ENCODE results near the gene NSD2.

Gene NSD2

GRCh38 chr4:1846580-1846979 lies 24.6 kb upstream of the NSD2 start:
- TF ChIP-seq CTCF (IDR thresholded peaks at IDR 0.05; ENCODE audit: unreplicated experiment in 3 of 3), result no peak
- Mint-ChIP-seq H3K27ac (no peak overlapping the region), H3K36me3 (ENCODE audit: low read depth) (peaks cover 27% of the 10 kb centered on the region), H3K9me3 (no peaks in the 10 kb centered on the region), H3K4me3 (no peak overlapping the region), H3K27me3 (ENCODE audit: low read depth) (peaks cover 3% of the 10 kb centered on the region), H3K4me1 (peaks cover 8% of the 10 kb centered on the region)

DNA sequence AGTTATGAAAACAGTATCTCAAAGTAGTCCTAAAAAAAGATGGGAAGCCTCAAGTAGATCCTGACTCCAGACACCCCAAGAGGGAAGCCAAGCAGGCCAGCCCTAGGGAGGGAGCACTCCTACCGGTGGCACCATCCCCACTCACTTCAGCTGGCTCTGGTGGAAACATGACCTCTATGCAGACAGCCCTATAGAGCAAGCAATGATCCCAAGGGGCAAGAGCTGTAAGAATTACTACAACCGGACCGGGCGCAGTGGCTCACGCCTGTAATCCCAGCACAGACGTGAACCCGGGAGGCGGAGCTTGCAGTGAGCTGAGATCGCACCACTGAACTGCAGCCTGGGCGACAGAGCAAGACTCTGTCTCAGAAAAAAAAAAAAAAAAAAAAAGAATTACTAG lies 20.9 kb upstream of the NSD2 start:
- H3K4me1 Mint-ChIP-seq, result peaks cover 14% of the 10 kb centered on the region
- H3K36me3 Mint-ChIP-seq (ENCODE audit: low read depth), result peaks cover 12% of the 10 kb centered on the region
- no peak overlapping the region for H3K4me3 Mint-ChIP-seq
- no peak for TF ChIP-seq CTCF (IDR thresholded peaks at IDR 0.05; ENCODE audit: unreplicated experiment in 3 of 3)
- H3K27ac Mint-ChIP-seq, result no peak overlapping the region
- no peaks in the 10 kb centered on the region for H3K9me3 Mint-ChIP-seq
- H3K27me3 Mint-ChIP-seq (ENCODE audit: low read depth), result no peaks in the 10 kb centered on the region

- peaks cover 12% of the 10 kb centered on the region for H3K36me3 Mint-ChIP-seq (ENCODE audit: low read depth)
- H3K4me3 Mint-ChIP-seq, result peak overlapping the region in 1 of 3 experiments; percentile 65
- no peak for TF ChIP-seq CTCF (IDR thresholded peaks at IDR 0.05; ENCODE audit: unreplicated experiment in 3 of 3)
- no peaks in the 10 kb centered on the region for H3K9me3 Mint-ChIP-seq
- peaks cover 14% of the 10 kb centered on the region for H3K4me1 Mint-ChIP-seq
- no peaks in the 10 kb centered on the region for H3K27me3 Mint-ChIP-seq (ENCODE audit: low read depth)
- H3K27ac Mint-ChIP-seq, result no peak overlapping the region
Observed at GRCh38 chr4:1851160-1851559, 20.0 kb upstream of the NSD2 start.

DNA sequence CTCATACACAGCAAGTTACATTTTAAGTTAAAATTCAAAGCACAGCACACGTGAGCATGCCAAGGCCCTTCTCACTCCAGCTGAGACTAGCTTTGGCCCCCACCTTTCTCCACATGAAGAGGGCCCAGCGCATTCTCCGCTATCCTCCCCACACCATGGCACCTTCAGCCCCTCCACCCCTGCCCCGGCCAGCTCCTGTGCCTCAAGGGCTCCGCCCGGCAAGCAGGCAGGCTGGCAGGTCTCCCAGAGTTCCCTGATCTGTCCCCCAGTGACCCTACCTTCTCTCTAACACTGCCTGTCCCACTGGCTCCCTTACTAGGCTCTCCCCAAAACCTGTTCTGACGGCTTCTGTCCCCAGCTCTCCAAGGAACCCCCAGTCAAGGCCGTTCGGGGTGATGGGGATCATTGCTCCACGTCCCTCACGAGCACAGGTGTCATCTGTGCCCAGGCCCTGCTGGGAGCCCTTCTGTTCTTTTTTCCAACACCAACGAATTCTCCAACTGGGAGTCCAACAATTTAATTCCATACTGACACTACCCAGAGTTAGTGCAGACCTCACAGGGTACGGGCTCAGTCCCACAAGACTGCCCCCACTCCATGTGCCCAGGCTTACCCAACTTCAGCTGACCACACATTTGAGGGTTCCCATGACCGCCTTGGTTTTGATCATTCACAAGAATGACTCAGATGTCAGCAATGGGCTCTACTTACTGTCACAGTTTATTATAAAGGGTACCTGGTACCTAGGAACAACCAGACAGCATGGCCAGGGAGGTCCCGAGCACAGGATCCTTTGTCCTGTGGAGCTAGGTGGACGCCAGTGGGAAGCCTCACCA lies 19.4 kb upstream of the NSD2 start:
- no peak for TF ChIP-seq CTCF (IDR thresholded peaks at IDR 0.05; ENCODE audit: unreplicated experiment in 3 of 3)
- Mint-ChIP-seq H3K4me1 (peaks cover 10% of the 10 kb centered on the region), H3K27ac (no peak overlapping the region), H3K36me3 (ENCODE audit: low read depth) (peaks cover 7% of the 10 kb centered on the region), H3K27me3 (ENCODE audit: low read depth) (no peaks in the 10 kb centered on the region), H3K9me3 (no peaks in the 10 kb centered on the region), H3K4me3 (peak overlapping the region in 1 of 3 experiments; percentile 65)

DNA sequence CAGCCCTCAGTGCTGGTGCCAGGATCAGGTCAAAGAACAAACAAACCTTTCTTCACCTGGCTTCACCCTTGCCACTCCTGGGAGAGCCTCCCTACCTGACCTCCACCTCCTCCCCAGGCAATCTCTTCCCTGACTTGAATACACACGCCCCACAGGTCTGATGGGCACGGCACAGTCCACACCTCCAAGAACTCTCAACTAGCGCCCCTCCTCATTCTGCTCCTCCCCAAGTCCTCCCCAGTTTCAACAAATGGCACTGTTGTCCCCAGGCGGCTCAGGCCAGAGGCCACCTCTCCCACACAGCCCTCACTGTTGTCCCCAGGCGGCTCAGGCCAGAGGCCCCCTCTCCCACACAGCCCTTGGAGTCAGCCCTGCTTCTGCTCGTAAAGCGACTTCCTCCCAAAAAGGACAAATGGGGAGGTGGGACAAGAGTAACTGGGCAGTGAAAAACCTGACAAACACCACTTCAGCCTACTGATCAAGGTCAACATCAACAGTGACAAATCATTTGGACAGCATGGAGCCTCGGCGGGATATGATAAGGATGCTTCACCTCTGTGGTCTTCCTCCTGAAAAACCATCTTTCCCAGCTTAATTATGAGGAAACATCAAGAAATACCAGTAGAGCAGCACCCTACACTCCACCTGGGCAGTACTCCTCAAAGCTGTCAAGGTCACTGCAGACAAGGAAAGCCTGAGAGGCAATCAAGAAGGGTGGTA lies 18.1 kb upstream of the NSD2 start:
- no peak for TF ChIP-seq CTCF (IDR thresholded peaks at IDR 0.05; ENCODE audit: unreplicated experiment in 3 of 3)
- H3K27me3 Mint-ChIP-seq (ENCODE audit: low read depth), result peaks cover 3% of the 10 kb centered on the region

More for the DNA sequence above, 18.1 kb upstream of the NSD2 start:
- H3K4me3 Mint-ChIP-seq, result peak overlapping the region; percentile 70 to 90 (median 85)
- peaks cover 10% of the 10 kb centered on the region for H3K4me1 Mint-ChIP-seq
- peak overlapping the region in 2 of 3 experiments; percentile 48 to 58 for H3K27ac Mint-ChIP-seq
- H3K36me3 Mint-ChIP-seq (ENCODE audit: low read depth), result no peaks in the 10 kb centered on the region
- no peaks in the 10 kb centered on the region for H3K9me3 Mint-ChIP-seq
